SK-N-SH (cell line): ENCODE measurements around the gene PCBP4. TPM values are rescaled to one million over a fixed set of nuclear protein-coding genes. Genes with fewer than 3 reads are reported as not detected.
A peak's percentile ranks its signal among the peaks of the same experiment; 100 is the strongest.

Source experiments
- CTCF ChIA-PET: fragments of 300-600, 350-600 bp; formaldehyde crosslinking; extraction: SDS; loops from one replicate; lab custom pipeline; 2021; lab: Yijun Ruan, JAX
- POLR2A ChIA-PET: fragments of 350-600 bp; sonication (Branson Sonifier 250); formaldehyde crosslinking; extraction: SDS; loops from one replicate; lab custom pipeline; 2020; ENCODE audit warnings: antibody characterized with exemption, inconsistent platforms; lab: Yijun Ruan, JAX
- DNase-seq: peaks from one replicate; pipeline ENCODE4 v3.0.0; 2012
- H2AFZ ChIP-seq: fragments of 200-600 bp; sonication (generic); 2 replicates; pipeline ENCODE4 v1.8.1; 2016; ENCODE audit warnings: antibody characterized with exemption, mild to moderate bottlenecking, low read depth
- H3F3A ChIP-seq: fragments of 200-600 bp; sonication (generic); replicated peaks from 2 replicates; pipeline ENCODE3; 2016; ENCODE audit warnings: antibody characterized with exemption, mild to moderate bottlenecking; ENCODE audit not compliant: insufficient read depth
- H3K27ac ChIP-seq, 2 experiments: fragments of 200-500 bp in 1 of 2; fragments of 200-600 bp in 1 of 2; sonication (Bioruptor generic) in 1 of 2; sonication (generic), shearing (Covaris generic) in 1 of 2; 2 replicates each; pipeline versions ENCODE4 v1.5.1 to v1.6.1; 2014 to 2016; ENCODE audit warnings: low read depth in 2 of 2, inconsistent platforms in 1 of 2, low read length in 1 of 2, mild to moderate bottlenecking in 1 of 2, mixed read lengths in 1 of 2
- H3K27me3 ChIP-seq: fragments of 200-600 bp; sonication (generic), shearing (Covaris generic); 2 replicates; pipeline ENCODE4 v1.6.1; 2016; ENCODE audit warnings: mixed run types; ENCODE audit not compliant: insufficient read depth
- H3K36me3 ChIP-seq, 2 experiments: fragments of 200-500 bp in 1 of 2; fragments of 200-600 bp in 1 of 2; sonication (Bioruptor generic) in 1 of 2; sonication (generic) in 1 of 2; replicated peaks in 1 of 2; 2 replicates each; pipeline versions ENCODE3 to v1.5.1; 2014 to 2016; ENCODE audit warnings: low read length in 1 of 2, mild to moderate bottlenecking in 1 of 2; ENCODE audit not compliant: insufficient read depth in 2 of 2, control insufficient read depth in 1 of 2
- H3K4me1 ChIP-seq, 2 experiments: fragments of 200-500 bp in 1 of 2; fragments of 200-600 bp in 1 of 2; sonication (Bioruptor generic) in 1 of 2; sonication (generic), shearing (Covaris generic) in 1 of 2; 2 replicates each; pipeline versions ENCODE4 v1.5.1 to v1.6.1; 2014 to 2016; ENCODE audit warnings: low read depth in 1 of 2, low read length in 1 of 2, mixed run types in 1 of 2; ENCODE audit not compliant: insufficient read depth in 2 of 2, control insufficient read depth in 1 of 2
- H3K4me2 ChIP-seq: fragments of 200-600 bp; sonication (generic), shearing (Covaris generic); 2 replicates; pipeline ENCODE4 v1.6.1; 2017; ENCODE audit warnings: mixed run types
- H3K4me3 ChIP-seq, 2 experiments: fragments of 200-500 bp in 1 of 2; fragments of 200-600 bp in 1 of 2; sonication (Bioruptor generic) in 1 of 2; sonication (generic), shearing (Covaris generic) in 1 of 2; 2 replicates each; pipeline versions ENCODE4 v1.5.1 to v1.8.1; 2014 to 2016; ENCODE audit warnings: low read depth in 2 of 2, inconsistent platforms in 1 of 2, low read length in 1 of 2, mild to moderate bottlenecking in 1 of 2, mixed read lengths in 1 of 2, moderate library complexity in 1 of 2
- H3K79me2 ChIP-seq: fragments of 200-600 bp; sonication (generic); 2 replicates; pipeline ENCODE4 v1.8.1; 2017; ENCODE audit warnings: mild to moderate bottlenecking; ENCODE audit not compliant: insufficient read depth
- H3K9ac ChIP-seq: fragments of 200-600 bp; sonication (generic); 2 replicates; pipeline ENCODE4 v1.6.1; 2017; ENCODE audit warnings: mixed run types
- H3K9me2 ChIP-seq: fragments of 200-600 bp; sonication (generic); 2 replicates; pipeline ENCODE4 v1.6.1; 2017; ENCODE audit warnings: mixed run types
- H3K9me3 ChIP-seq: fragments of 200-600 bp; sonication (generic); 2 replicates; pipeline ENCODE4 v1.6.1; 2017; ENCODE audit warnings: mixed run types, mild to moderate bottlenecking, moderate library complexity
- H4K20me1 ChIP-seq: fragments of 200-600 bp; sonication (generic); 2 replicates; pipeline ENCODE4 v1.6.1; 2017; ENCODE audit warnings: mild to moderate bottlenecking, mixed run types; ENCODE audit not compliant: insufficient read depth
- CHD2 ChIP-seq: fragments of 150-350 bp; IDR thresholded peaks from 2 replicates; pipeline ENCODE4 v1.6.1; 2018; ENCODE audit warnings: low read length; ENCODE audit not compliant: partially characterized antibody
- ELF1 ChIP-seq: IDR thresholded peaks from 2 replicates; pipeline ENCODE4 v1.4.0; 2012
- FOSL2 ChIP-seq: IDR thresholded peaks from 2 replicates; pipeline ENCODE4 v1.4.0; 2012; ENCODE audit warnings: low read depth, mild to moderate bottlenecking, moderate library complexity, borderline replicate concordance
- FOXJ3 ChIP-seq: sonication (generic); formaldehyde crosslinking; IDR thresholded peaks from 2 replicates; pipeline ENCODE4 v1.5.1; 2020; ENCODE audit warnings: mild to moderate bottlenecking, missing genetic modification reagents
- FOXM1 ChIP-seq: IDR thresholded peaks from 2 replicates; pipeline ENCODE4 v1.4.0; 2012; ENCODE audit warnings: low read depth, mild to moderate bottlenecking
- GATA2 ChIP-seq: sonication (generic); formaldehyde crosslinking; IDR thresholded peaks from 2 replicates; pipeline ENCODE4 v1.5.0; 2020; ENCODE audit warnings: mild to moderate bottlenecking, missing genetic modification reagents
- IRF3 ChIP-seq: fragments of 150-350 bp; IDR thresholded peaks from 2 replicates; pipeline ENCODE4 v1.6.1; 2016; ENCODE audit warnings: mild to moderate bottlenecking, low read depth, low read length
- JUND ChIP-seq: IDR thresholded peaks from 2 replicates; pipeline ENCODE4 v1.4.0; 2012
- MXI1 ChIP-seq: IDR thresholded peaks from 2 replicates; pipeline ENCODE4 v1.6.1; 2012; ENCODE audit warnings: mild to moderate bottlenecking, low read depth, low read length, improper control_type of control experiment
- NFIC ChIP-seq: IDR thresholded peaks from 2 replicates; pipeline ENCODE4 v1.4.0; 2012; ENCODE audit warnings: borderline replicate concordance
- POLR2AphosphoS5 ChIP-seq: IDR thresholded peaks from 2 replicates; pipeline ENCODE4 v1.6.1; 2012; ENCODE audit warnings: low read depth, low read length
- RAD21 ChIP-seq: IDR thresholded peaks from 2 replicates; pipeline ENCODE4 v1.6.1; 2012; ENCODE audit warnings: mild to moderate bottlenecking, low read length
- RCOR1 ChIP-seq: fragments of 150-350 bp; IDR thresholded peaks from 2 replicates; pipeline ENCODE4 v1.6.1; 2017; ENCODE audit warnings: antibody characterized with exemption, low read length
- REST ChIP-seq: IDR thresholded peaks from 2 replicates; pipeline ENCODE4 v1.6.1; 2012; ENCODE audit warnings: mild to moderate bottlenecking, low read depth, low read length, moderate library complexity
- RFX5 ChIP-seq: IDR thresholded peaks from 2 replicates; pipeline ENCODE4 v1.6.1; 2012; ENCODE audit warnings: mild to moderate bottlenecking, improper control_type of control experiment, low read length
- TEAD4 ChIP-seq: IDR thresholded peaks from 2 replicates; pipeline ENCODE4 v1.4.0; 2012; ENCODE audit warnings: mild to moderate bottlenecking, borderline replicate concordance; ENCODE audit not compliant: insufficient read depth
- YY1 ChIP-seq: IDR thresholded peaks from 2 replicates; pipeline ENCODE4 v1.4.0; 2012; ENCODE audit warnings: low read depth, mild to moderate bottlenecking
- WGBS: methylation state at CpG from one replicate; pipeline ENCODE4 v1.1.6; 2017; ENCODE audit warnings: low lambda C conversion rate; 5-methylcytosine and 5-hydroxymethylcytosine counted together
- polyA plus RNA-seq, 3 experiments: library from polyadenylated mRNA; depleted of rRNA; stranded (reverse); fragments of >200 nt; gene quantifications; 2 replicates each; pipeline ENCODE4 v1.2.3, GENCODE V29; 2012
- TF ChIP-seq, protein P1 (sequence below): IDR thresholded peaks from 2 replicates; pipeline ENCODE4 v1.4.0; 2012; ENCODE audit warnings: low read depth, borderline replicate concordance
- TF ChIP-seq, protein P2 (sequence below): fragments of 150-350 bp; IDR thresholded peaks from 2 replicates; pipeline ENCODE4 v1.6.1; 2017; ENCODE audit warnings: antibody characterized with exemption, low read length, low read depth, borderline replicate concordance

The PCBP4 gene
- polyA plus RNA-seq, 1 of the 3 experiments (the other 2 are of a cell fraction), result 97.4 TPM

DNA sequence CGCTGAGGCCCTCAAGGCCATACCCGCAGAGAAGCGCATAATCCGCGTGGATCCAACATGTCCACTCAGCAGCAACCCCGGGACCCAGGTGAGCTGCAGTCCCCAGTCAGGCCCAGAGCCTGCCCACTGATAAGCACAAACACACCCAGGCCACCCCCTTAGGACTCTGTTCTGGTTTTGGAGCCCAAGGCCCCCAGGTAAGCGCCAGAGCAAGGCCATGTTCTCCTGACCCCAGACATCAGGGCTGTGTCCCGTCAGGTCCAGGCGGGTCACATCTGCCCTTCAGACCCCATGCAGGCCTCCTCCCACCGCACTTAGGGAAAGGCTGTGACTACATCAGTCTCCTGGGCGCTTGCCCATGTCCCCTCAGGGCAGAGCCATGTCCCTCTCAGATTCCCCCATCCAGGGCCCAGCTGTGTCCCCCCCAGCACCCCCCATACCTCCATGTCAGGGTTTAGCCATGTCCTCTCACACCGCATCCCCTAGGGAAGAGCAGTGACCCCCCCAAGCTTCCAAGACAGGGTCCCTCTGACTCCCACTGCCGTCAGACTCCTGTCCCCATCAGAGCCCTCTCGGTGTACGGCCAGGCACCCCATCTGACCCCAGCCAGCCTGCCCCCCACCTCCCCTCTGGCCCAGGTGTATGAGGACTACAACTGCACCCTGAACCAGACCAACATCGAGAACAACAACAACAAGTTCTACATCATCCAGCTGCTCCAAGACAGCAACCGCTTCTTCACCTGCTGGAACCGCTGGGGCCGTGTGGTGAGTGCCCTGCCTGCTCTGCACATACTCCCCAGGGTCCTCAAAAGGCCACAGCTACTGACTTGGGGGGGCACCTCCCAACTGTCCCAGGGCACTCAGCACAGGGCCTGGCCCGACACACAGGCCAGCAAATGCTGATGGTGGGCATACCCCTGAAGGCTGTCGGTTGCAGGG lies 23.5 kb downstream of the PCBP4 start:
- WGBS, result 99% methylated on average over 16 of the region's 21 CpGs
- no peaks in the 10 kb centered on the region for H3K9me2 ChIP-seq
- peaks cover 11 to 18% of the 10 kb centered on the region in 2 experiments; a peak in 3 of 4 replicates for H3K4me1 ChIP-seq
- DNase-seq, result no peak
- no peaks in the 10 kb centered on the region for H3F3A ChIP-seq
- H3K4me2 ChIP-seq, result peak overlapping the region; percentile 87
- H2AFZ ChIP-seq, result no peak overlapping the region; the same call in 1 of the 2 replicates
- H3K9me3 ChIP-seq, result no peaks in the 10 kb centered on the region
- no peak for TF ChIP-seq TEAD4
- no peak for TF ChIP-seq FOXJ3 (CRISPR knock-in tag)
- TF ChIP-seq, protein P1, sequence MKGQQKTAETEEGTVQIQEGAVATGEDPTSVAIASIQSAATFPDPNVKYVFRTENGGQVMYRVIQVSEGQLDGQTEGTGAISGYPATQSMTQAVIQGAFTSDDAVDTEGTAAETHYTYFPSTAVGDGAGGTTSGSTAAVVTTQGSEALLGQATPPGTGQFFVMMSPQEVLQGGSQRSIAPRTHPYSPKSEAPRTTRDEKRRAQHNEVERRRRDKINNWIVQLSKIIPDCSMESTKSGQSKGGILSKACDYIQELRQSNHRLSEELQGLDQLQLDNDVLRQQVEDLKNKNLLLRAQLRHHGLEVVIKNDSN, result no peak
- no peak for TF ChIP-seq IRF3
- TF ChIP-seq CHD2, result no peak
- no peak for TF ChIP-seq GATA2 (CRISPR knock-in tag)
- no peak for TF ChIP-seq NFIC
- no peak for TF ChIP-seq REST
- no peak for TF ChIP-seq RAD21
- no peak for TF ChIP-seq RCOR1
- TF ChIP-seq POLR2AphosphoS5, result no peak
- TF ChIP-seq RFX5, result no peak
- TF ChIP-seq ELF1, result no peak
- TF ChIP-seq, protein P2, sequence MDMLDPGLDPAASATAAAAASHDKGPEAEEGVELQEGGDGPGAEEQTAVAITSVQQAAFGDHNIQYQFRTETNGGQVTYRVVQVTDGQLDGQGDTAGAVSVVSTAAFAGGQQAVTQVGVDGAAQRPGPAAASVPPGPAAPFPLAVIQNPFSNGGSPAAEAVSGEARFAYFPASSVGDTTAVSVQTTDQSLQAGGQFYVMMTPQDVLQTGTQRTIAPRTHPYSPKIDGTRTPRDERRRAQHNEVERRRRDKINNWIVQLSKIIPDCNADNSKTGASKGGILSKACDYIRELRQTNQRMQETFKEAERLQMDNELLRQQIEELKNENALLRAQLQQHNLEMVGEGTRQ, result no peak
- TF ChIP-seq FOXM1, result no peak
- TF ChIP-seq MXI1, result no peak
- no peak for TF ChIP-seq JUND
- TF ChIP-seq YY1, result no peak
- TF ChIP-seq FOSL2, result no peak
- TF ChIP-seq, all 33 proteins: peak for 0
- Histone ChIP-seq H3K4me3 (peak overlapping the region in 1 of 2 experiments; percentile 51; a peak in 2 of 4 replicates), H3K27me3 (no peaks in the 10 kb centered on the region), H3K79me2 (peaks cover 29% of the 10 kb centered on the region), H3K27ac (peak overlapping the region; percentile 85 to 97; a peak in 3 of 4 replicates), H3K36me3 (peaks cover 0 to 6% of the 10 kb centered on the region in 2 experiments), H4K20me1 (0 out of 2 replicates have a peak, but pooled peaks cover 6% of the 10 kb centered on the region), H3K9ac (peak overlapping the region; percentile 82; the same call in 1 of the 2 replicates)
- CTCF ChIA-PET, result interaction anchor here (1.0 to 5.3 kb wide), 12 partner anchors 9 to 200 kb away, joined by 3 to 80 read pairs (median 7); partner anchors contain the start of genes ABHD14A, ABHD14B, DUSP7 and GPR62
- POLR2A ChIA-PET, result interaction anchor here (0.6 to 2.3 kb wide), 5 partner anchors 20 to 52 kb away, joined by 3 to 19 read pairs (median 13); partner anchors contain the start of genes ABHD14B, PCBP4 and RPL29
